HEK293 (cell line): ENCODE measurements around the gene ATP8A1.

Experiments
- CTCF ChIA-PET: fragments of 350-600 bp; formaldehyde crosslinking; extraction: SDS; loops from one replicate; lab custom pipeline; 2021; ENCODE audit warnings: antibody characterized with exemption; lab: Yijun Ruan, JAX
- POLR2A ChIA-PET: fragments of 300-600 bp; formaldehyde crosslinking; extraction: SDS; loops from one replicate; lab custom pipeline; 2020; ENCODE audit warnings: antibody characterized with exemption, inconsistent platforms; lab: Yijun Ruan, JAX
- H3K27ac ChIP-seq: fragments of 200-500 bp; sonication (Bioruptor generic); 2 replicates; pipeline ENCODE4 v1.5.1; 2014; ENCODE audit warnings: low read depth, low read length, control low read depth, inconsistent platforms; ENCODE audit errors: extremely low read depth
- H3K36me3 ChIP-seq, 2 experiments: fragments of 200-500 bp in 1 of 2; sonication (Bioruptor generic) in 1 of 2; 1 replicate in 1 of 2; 2 replicates in 1 of 2; pipeline ENCODE4 v1.5.1; 2014 to 2017; ENCODE audit warnings: inconsistent platforms in 2 of 2, low read length in 2 of 2; ENCODE audit not compliant: control insufficient read depth in 2 of 2, insufficient read depth in 1 of 2
- H3K4me1 ChIP-seq: fragments of 200-500 bp; sonication (Bioruptor generic); 2 replicates; pipeline ENCODE4 v1.5.1; 2014; ENCODE audit warnings: mild to moderate bottlenecking, low read length, inconsistent platforms; ENCODE audit not compliant: control insufficient read depth, insufficient read depth
- H3K4me3 ChIP-seq: 2 replicates; pipeline ENCODE4 v1.5.1; 2011; ENCODE audit warnings: low read depth, mild to moderate bottlenecking, control low read depth, low read length, moderate library complexity
- H3K9me3 ChIP-seq: fragments of 200-500 bp; sonication (Bioruptor generic); 2 replicates; pipeline ENCODE4 v1.5.1; 2014; ENCODE audit warnings: low read depth, low read length, inconsistent platforms; ENCODE audit not compliant: control insufficient read depth, insufficient read depth
- EGR2 ChIP-seq: fragments of 450-650 bp; formaldehyde crosslinking; IDR thresholded peaks from 2 replicates; pipeline ENCODE4 v1.5.1; 2016; ENCODE audit warnings: low read depth, missing biosample characterization, missing genetic modification characterization
- GLI4 ChIP-seq: fragments of 450-650 bp; formaldehyde crosslinking; IDR thresholded peaks from 2 replicates; pipeline ENCODE4 v1.5.1; 2016; ENCODE audit warnings: missing biosample characterization, missing genetic modification characterization
- HIC1 ChIP-seq: fragments of 450-650 bp; formaldehyde crosslinking; IDR thresholded peaks from 2 replicates; pipeline ENCODE4 v1.5.1; 2016; ENCODE audit warnings: missing biosample characterization, missing genetic modification characterization
- KLF7 ChIP-seq: fragments of 450-650 bp; formaldehyde crosslinking; IDR thresholded peaks from 2 replicates; pipeline ENCODE4 v1.5.1; 2016; ENCODE audit warnings: missing biosample characterization, missing genetic modification characterization, borderline replicate concordance
- KLF8 ChIP-seq: fragments of 450-650 bp; formaldehyde crosslinking; IDR thresholded peaks from 2 replicates; pipeline ENCODE4 v1.5.1; 2016; ENCODE audit warnings: missing biosample characterization, missing genetic modification characterization
- PBX3 ChIP-seq: sonication (generic); formaldehyde crosslinking; IDR thresholded peaks from 2 replicates; pipeline ENCODE4 v1.8.1; 2022; ENCODE audit warnings: mild to moderate bottlenecking, moderate library complexity, missing genetic modification reagents
- TRIM28 ChIP-seq: IDR thresholded peaks from 2 replicates; pipeline ENCODE4 v1.6.1; 2011; ENCODE audit warnings: low read length, control low read depth, borderline replicate concordance
- WT1 ChIP-seq: fragments of 450-650 bp; formaldehyde crosslinking; IDR thresholded peaks from 2 replicates; pipeline ENCODE4 v1.5.1; 2016; ENCODE audit warnings: missing biosample characterization, missing genetic modification characterization
- ZNF114 ChIP-seq: fragments of 450-650 bp; formaldehyde crosslinking; IDR thresholded peaks from 2 replicates; pipeline ENCODE4 v1.5.0; 2017; ENCODE audit warnings: missing biosample characterization, missing genetic modification characterization
- ZNF155 ChIP-seq: fragments of 450-650 bp; formaldehyde crosslinking; IDR thresholded peaks from 2 replicates; pipeline ENCODE4 v1.5.1; 2016; ENCODE audit warnings: missing biosample characterization, missing genetic modification characterization
- ZNF157 ChIP-seq: fragments of 450-650 bp; formaldehyde crosslinking; IDR thresholded peaks from 2 replicates; pipeline ENCODE4 v1.5.1; 2016; ENCODE audit warnings: missing biosample characterization, missing genetic modification characterization
- ZNF18 ChIP-seq: fragments of 450-650 bp; formaldehyde crosslinking; IDR thresholded peaks from 2 replicates; pipeline ENCODE4 v1.5.1; 2016; ENCODE audit warnings: missing biosample characterization, missing genetic modification characterization
- ZNF37A ChIP-seq: fragments of 450-650 bp; IDR thresholded peaks from 2 replicates; pipeline ENCODE4 v1.5.1; 2018; ENCODE audit warnings: missing biosample characterization, missing genetic modification characterization
- ZNF391 ChIP-seq: fragments of 450-650 bp; formaldehyde crosslinking; IDR thresholded peaks from 2 replicates; pipeline ENCODE4 v1.5.1; 2016; ENCODE audit warnings: low read depth, missing biosample characterization, missing genetic modification characterization, borderline replicate concordance
- ZNF398 ChIP-seq: fragments of 450-650 bp; formaldehyde crosslinking; IDR thresholded peaks from 2 replicates; pipeline ENCODE4 v1.5.1; 2017; ENCODE audit warnings: missing biosample characterization, missing genetic modification characterization
- ZNF449 ChIP-seq: fragments of 450-650 bp; formaldehyde crosslinking; IDR thresholded peaks from 2 replicates; pipeline ENCODE4 v1.5.1; 2017; ENCODE audit warnings: missing biosample characterization, mild to moderate bottlenecking, missing genetic modification characterization, moderate library complexity
- ZNF580 ChIP-seq: fragments of 450-650 bp; formaldehyde crosslinking; IDR thresholded peaks from 2 replicates; pipeline ENCODE4 v1.5.1; 2016; ENCODE audit warnings: missing biosample characterization, missing genetic modification characterization
- ZNF585B ChIP-seq: fragments of 450-650 bp; formaldehyde crosslinking; IDR thresholded peaks from 2 replicates; pipeline ENCODE4 v1.5.1; 2016; ENCODE audit warnings: missing biosample characterization, missing genetic modification characterization
- ZNF664 ChIP-seq: fragments of 450-650 bp; formaldehyde crosslinking; IDR thresholded peaks from 2 replicates; pipeline ENCODE4 v1.5.1; 2016; ENCODE audit warnings: missing biosample characterization, missing genetic modification characterization
- ZNF791 ChIP-seq: fragments of 450-650 bp; formaldehyde crosslinking; IDR thresholded peaks from 2 replicates; pipeline ENCODE4 v1.5.1; 2016; ENCODE audit warnings: missing biosample characterization, missing genetic modification characterization
- ZNF792 ChIP-seq: fragments of 450-650 bp; formaldehyde crosslinking; IDR thresholded peaks from 2 replicates; pipeline ENCODE4 v1.5.1; 2016; ENCODE audit warnings: missing biosample characterization, missing genetic modification characterization
- ZSCAN4 ChIP-seq: fragments of 450-650 bp; formaldehyde crosslinking; IDR thresholded peaks from 2 replicates; pipeline ENCODE4 v1.5.1; 2017; ENCODE audit warnings: missing biosample characterization, missing genetic modification characterization

The ATP8A1 gene

GRCh38 chr4:42656944-42657792 lies at the start of gene ATP8A1 (continued):
- TF ChIP-seq ZSCAN4 (tag by site-specific recombination), result no peak
- TF ChIP-seq KLF8 (tag by site-specific recombination), result peak; percentile 93
- TF ChIP-seq ZNF157 (tag by site-specific recombination), result no peak
- TF ChIP-seq HIC1 (tag by site-specific recombination), result no peak
- TF ChIP-seq ZNF398 (tag by site-specific recombination), result no peak
- TF ChIP-seq TRIM28, result no peak; the same call in 1 of the 2 replicates
- TF ChIP-seq, all 188 proteins: peak for 40

GRCh38 chr4:42706086-42706485 lies 49.2 kb upstream of the ATP8A1 start:
- Histone ChIP-seq H3K9me3 (no peaks in the 10 kb centered on the region), H3K27ac (no peak overlapping the region), H3K36me3 (no peaks in the 10 kb centered on the region), H3K4me1 (no peaks in the 10 kb centered on the region), H3K4me3 (no peak overlapping the region)
- TF ChIP-seq ZNF791 (tag by site-specific recombination) (no peak), ZNF664 (no peak), ZNF585B (tag by site-specific recombination) (no peak), ZNF580 (tag by site-specific recombination) (no peak), ZNF792 (no peak), GLI4 (tag by site-specific recombination) (no peak), ZNF37A (tag by site-specific recombination) (no peak), ZNF155 (no peak), KLF7 (no peak), ZNF114 (tag by site-specific recombination) (no peak), ZNF449 (no peak), ZNF18 (tag by site-specific recombination) (no peak), EGR2 (tag by site-specific recombination) (no peak), WT1 (no peak), ZNF391 (tag by site-specific recombination) (no peak), PBX3 (no peak)
- POLR2A ChIA-PET, result no interaction called here
- CTCF ChIA-PET, result interaction anchor here (0.8 kb wide), 1 partner anchor 137 kb away, joined by 3 read pairs; no protein-coding TSS in a partner anchor
